HG03108 (cell line): ENCODE measurements around the gene SNRPE.
"Not testable (repeated sequence)": the region's sequence is repeated elsewhere in the genome, so short reads cannot be mapped to it uniquely, and the experiment has no call there.

Experiments
- ATAC-seq: cut with Tn5 transposase; IDR thresholded peaks from one replicate; pipeline ENCODE4 v1.9.1; 2021; ENCODE audit warnings: moderate library complexity; ENCODE audit not compliant: unreplicated experiment

Gene SNRPE

GRCh38 chr1:203861379-203862184 lies at the start of gene SNRPE:
Gene SNRPE (plus strand): TSS chr1:203861599. CDS start chr1:203861660, 61 bp downstream.
- ATAC-seq = peak; percentile 97

- ATAC-seq = no peak
Observed at GRCh38 chr1:203813581-203814341, 47.6 kb upstream of the SNRPE start.

GRCh38 chr1:203818399-203818798 lies 43.0 kb upstream of the SNRPE start:
- no peak for ATAC-seq

- ATAC-seq = no peak
Observed at GRCh38 chr1:203823306-203823705, 38.1 kb upstream of the SNRPE start.

GRCh38 chr1:203826175-203826574 lies 35.2 kb upstream of the SNRPE start:
- no peak for ATAC-seq

GRCh38 chr1:203828002-203828401 lies 33.4 kb upstream of the SNRPE start:
- ATAC-seq = no peak

- ATAC-seq = no peak
Observed at GRCh38 chr1:203828503-203828902, 32.9 kb upstream of the SNRPE start.

- not testable (repeated sequence) for ATAC-seq
Observed at GRCh38 chr1:203829247-203829646, 32.2 kb upstream of the SNRPE start.

GRCh38 chr1:203835476-203835875 lies 25.9 kb upstream of the SNRPE start:
- no peak for ATAC-seq

- ATAC-seq = no peak
Observed at GRCh38 chr1:203839081-203839480, 22.3 kb upstream of the SNRPE start.

- ATAC-seq = no peak
Observed at GRCh38 chr1:203840208-203840808, 21.1 kb upstream of the SNRPE start.

GRCh38 chr1:203842559-203842876 lies 18.9 kb upstream of the SNRPE start:
- ATAC-seq = no peak

GRCh38 chr1:203843435-203843834 lies 18.0 kb upstream of the SNRPE start:
- ATAC-seq = no peak

- ATAC-seq = not testable (repeated sequence)
Observed at GRCh38 chr1:203853112-203853511, 8.3 kb upstream of the SNRPE start.

GRCh38 chr1:203858055-203858454 lies 3.3 kb upstream of the SNRPE start:
- no peak for ATAC-seq

GRCh38 chr1:203858975-203859374 lies 2.4 kb upstream of the SNRPE start:
- no peak for ATAC-seq

- ATAC-seq = no peak
Observed at GRCh38 chr1:203860396-203861025, 888 bp upstream of the SNRPE start.

- no peak for ATAC-seq
Observed at GRCh38 chr1:203867802-203868201, 6.4 kb downstream of the SNRPE start.

GRCh38 chr1:203870245-203870644 lies 8.8 kb downstream of the SNRPE start:
- ATAC-seq = no peak

- no peak for ATAC-seq
Observed at GRCh38 chr1:203871114-203871880, 9.9 kb downstream of the SNRPE start.

- ATAC-seq = no peak
Observed at GRCh38 chr1:203873094-203873493, 11.7 kb downstream of the SNRPE start.
